GM12873 (cell line): Measurements from ENCODE around the gene HELZ.

ENCODE experiments used
- TF ChIP-seq, protein P1 (sequence below): IDR thresholded peaks from 2 replicates; pipeline ENCODE4 v1.5.1; 2012; ENCODE audit warnings: low read depth, mild to moderate bottlenecking, moderate library complexity, low read length, control low read depth; ENCODE audit not compliant: insufficient read depth; ENCODE audit errors: missing control alignments

HELZ gene

GRCh38 chr17:67138392-67138791 is 106.6 kb downstream of the HELZ start:
- TF ChIP-seq, protein P1, sequence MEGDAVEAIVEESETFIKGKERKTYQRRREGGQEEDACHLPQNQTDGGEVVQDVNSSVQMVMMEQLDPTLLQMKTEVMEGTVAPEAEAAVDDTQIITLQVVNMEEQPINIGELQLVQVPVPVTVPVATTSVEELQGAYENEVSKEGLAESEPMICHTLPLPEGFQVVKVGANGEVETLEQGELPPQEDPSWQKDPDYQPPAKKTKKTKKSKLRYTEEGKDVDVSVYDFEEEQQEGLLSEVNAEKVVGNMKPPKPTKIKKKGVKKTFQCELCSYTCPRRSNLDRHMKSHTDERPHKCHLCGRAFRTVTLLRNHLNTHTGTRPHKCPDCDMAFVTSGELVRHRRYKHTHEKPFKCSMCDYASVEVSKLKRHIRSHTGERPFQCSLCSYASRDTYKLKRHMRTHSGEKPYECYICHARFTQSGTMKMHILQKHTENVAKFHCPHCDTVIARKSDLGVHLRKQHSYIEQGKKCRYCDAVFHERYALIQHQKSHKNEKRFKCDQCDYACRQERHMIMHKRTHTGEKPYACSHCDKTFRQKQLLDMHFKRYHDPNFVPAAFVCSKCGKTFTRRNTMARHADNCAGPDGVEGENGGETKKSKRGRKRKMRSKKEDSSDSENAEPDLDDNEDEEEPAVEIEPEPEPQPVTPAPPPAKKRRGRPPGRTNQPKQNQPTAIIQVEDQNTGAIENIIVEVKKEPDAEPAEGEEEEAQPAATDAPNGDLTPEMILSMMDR = no peak

- TF ChIP-seq, protein P1 = no peak
Observed at GRCh38 chr17:67137860-67138259, 107.1 kb downstream of the HELZ start.

DNA sequence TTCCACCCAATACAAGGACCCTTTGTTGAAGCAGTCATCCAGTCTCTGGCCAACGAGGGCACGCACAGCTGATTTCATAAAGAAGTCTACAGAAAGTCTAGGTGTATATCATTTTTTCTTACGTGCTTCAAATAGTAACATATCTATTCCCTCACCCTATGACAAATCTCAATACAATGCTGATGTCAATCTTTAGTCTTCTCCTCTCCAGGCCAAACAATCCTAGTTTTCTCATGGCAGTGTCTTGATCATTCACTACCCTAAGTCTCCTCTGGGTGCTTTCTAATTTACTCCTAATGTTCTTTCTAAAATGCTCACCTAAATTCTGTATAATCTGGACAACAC is 108.0 kb downstream of the HELZ start:
- TF ChIP-seq, protein P1 = no peak

GRCh38 chr17:67136191-67137025 is 108.6 kb downstream of the HELZ start:
- TF ChIP-seq, protein P1 = no peak

DNA sequence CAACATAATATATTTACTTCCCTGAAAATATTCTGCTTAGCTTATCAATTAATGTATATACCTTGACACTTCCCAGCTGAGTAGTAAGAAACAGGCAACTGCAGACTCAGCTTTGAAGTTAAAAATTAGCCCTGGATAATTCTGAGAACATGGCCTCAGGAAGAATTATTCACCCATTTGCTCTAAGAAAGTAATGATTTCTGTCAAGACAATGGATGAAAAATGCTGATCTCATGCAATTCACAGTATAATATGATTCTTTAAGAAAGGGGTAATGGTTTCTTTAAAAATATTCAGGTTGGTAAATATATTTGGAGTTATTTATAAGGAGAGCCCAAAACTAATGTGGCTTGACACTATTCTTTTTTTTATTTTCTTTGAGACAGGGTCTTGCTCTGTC is 111.8 kb downstream of the HELZ start:
- TF ChIP-seq, protein P1 = no peak

DNA sequence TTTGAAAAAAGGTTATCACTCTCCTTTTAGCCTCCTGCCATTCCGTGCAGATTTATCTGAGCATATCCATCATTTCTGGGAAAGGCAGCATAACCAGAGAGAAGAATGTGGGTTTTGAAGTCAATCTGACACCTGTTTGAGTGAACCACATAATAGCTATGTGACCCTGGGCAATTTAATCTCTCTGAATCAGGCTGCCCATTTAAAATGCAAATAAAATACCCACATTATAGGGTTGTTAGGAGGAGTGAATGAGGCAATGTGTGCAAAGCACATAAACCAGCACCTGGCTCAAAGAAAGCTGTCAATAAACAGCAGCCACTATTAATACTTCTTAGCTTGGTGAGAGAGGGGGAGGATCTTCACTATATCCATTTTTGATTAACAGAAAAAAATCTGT is 112.6 kb downstream of the HELZ start:
- TF ChIP-seq, protein P1 = no peak

GRCh38 chr17:67130768-67131167 is 114.2 kb downstream of the HELZ start:
- TF ChIP-seq, protein P1 = no peak
